ENCODE results near the gene PLA2G3. TPM values are rescaled to one million over a fixed set of nuclear protein-coding genes. Genes with fewer than 3 reads are reported as not detected.

The PLA2G3 gene
- total and polyA plus RNA-seq, 7 donors = not detected

GRCh38 chr22:31107178-31107893, 33.0 kb downstream of the PLA2G3 start, which contains the start of gene SELENOM:
TSS of gene SELENOM (minus strand) at chr22:31107568. CDS start at chr22:31107505, 63 bp downstream.
- 4 to 9% (median 4%) methylated on average over 44 to 67 of the region's 67 CpGs for WGBS, 3 donors
- intact Hi-C loops (cut with DNase I) = loop anchor here (5.0 to 10.0 kb wide), 3 partner anchors 40 to 167 kb away; no protein-coding TSS in a partner anchor

DNA sequence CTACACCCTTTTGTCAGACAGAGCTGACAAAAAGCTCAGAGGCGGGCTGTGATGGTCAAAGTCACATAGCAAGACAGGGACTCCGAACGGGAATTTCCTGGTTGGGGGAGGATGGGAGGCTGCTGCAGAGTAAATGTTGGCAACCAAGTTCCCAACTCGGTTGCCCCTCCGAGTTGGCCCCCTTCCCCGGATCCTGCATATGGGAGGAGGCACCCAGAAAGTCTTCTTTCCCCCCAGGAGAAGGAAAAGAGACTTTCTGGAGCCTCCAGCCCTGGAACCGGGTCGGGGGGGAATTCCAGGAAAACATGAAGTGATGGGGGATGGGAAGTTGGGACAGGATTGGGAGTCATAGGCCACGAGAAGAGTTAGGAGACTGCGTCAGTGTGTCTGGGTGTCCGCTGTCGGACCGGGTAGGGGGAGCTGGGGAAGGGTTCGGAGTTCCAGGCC, 33.6 kb downstream of the PLA2G3 start:
- DNase-seq = no peak
- Histone ChIP-seq H3K9me3 (no peaks in the 10 kb centered on the region), H3K36me3 (ENCODE audit: insufficient read depth in 1 of 2, low read depth in 1 of 2) (peaks cover 0 to 21% of the 10 kb centered on the region in 2 donors), H3K4me3 (peak overlapping the region; percentile 76), H3K27ac (peak overlapping the region; percentile 89), H3K4me1 (peaks cover 23% of the 10 kb centered on the region), H3K27me3 (ENCODE audit: insufficient read depth in 3 of 3, low read length in 2 of 3) (no peaks in the 10 kb centered on the region)
- intact Hi-C loops (cut with DNase I) = loop anchor here (5.0 to 10.0 kb wide), 3 partner anchors 41 to 168 kb away; no protein-coding TSS in a partner anchor
- TF ChIP-seq, protein P1, sequence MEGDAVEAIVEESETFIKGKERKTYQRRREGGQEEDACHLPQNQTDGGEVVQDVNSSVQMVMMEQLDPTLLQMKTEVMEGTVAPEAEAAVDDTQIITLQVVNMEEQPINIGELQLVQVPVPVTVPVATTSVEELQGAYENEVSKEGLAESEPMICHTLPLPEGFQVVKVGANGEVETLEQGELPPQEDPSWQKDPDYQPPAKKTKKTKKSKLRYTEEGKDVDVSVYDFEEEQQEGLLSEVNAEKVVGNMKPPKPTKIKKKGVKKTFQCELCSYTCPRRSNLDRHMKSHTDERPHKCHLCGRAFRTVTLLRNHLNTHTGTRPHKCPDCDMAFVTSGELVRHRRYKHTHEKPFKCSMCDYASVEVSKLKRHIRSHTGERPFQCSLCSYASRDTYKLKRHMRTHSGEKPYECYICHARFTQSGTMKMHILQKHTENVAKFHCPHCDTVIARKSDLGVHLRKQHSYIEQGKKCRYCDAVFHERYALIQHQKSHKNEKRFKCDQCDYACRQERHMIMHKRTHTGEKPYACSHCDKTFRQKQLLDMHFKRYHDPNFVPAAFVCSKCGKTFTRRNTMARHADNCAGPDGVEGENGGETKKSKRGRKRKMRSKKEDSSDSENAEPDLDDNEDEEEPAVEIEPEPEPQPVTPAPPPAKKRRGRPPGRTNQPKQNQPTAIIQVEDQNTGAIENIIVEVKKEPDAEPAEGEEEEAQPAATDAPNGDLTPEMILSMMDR (IDR thresholded peaks at IDR 0.05) = no peak
- 37 to 53% (median 44%) methylated on average over 14 of the region's 14 CpGs for WGBS, 3 donors
- ATAC-seq = peak; percentile 2 to 15 (median 8)

More at GRCh38 chr22:31107178-31107893, 33.0 kb downstream of the PLA2G3 start, which contains the start of gene SELENOM:
- Histone ChIP-seq H3K4me1 (peaks cover 17% of the 10 kb centered on the region), H3K4me3 (peak within 1 kb of the TSS; percentile 76), H3K36me3 (ENCODE audit: insufficient read depth in 1 of 2, low read depth in 1 of 2) (peaks cover 0 to 21% of the 10 kb centered on the region in 2 donors), H3K27me3 (ENCODE audit: insufficient read depth in 3 of 3, low read length in 2 of 3) (no peaks in the 10 kb centered on the region), H3K27ac (peak within 1 kb of the TSS; percentile 89), H3K9me3 (no peaks in the 10 kb centered on the region)
- DNase-seq (peak; percentile 97 to 99), ATAC-seq (peak; percentile 91 to 95 (median 92))
- TF ChIP-seq, protein P1 (IDR thresholded peaks at IDR 0.05) = peak; percentile 92

GRCh38 chr22:31106001-31106571, 34.2 kb downstream of the PLA2G3 start:
- Histone ChIP-seq H3K27ac (peak overlapping the region; percentile 89), H3K4me1 (peaks cover 29% of the 10 kb centered on the region), H3K27me3 (ENCODE audit: insufficient read depth in 3 of 3, low read length in 2 of 3) (no peaks in the 10 kb centered on the region), H3K36me3 (ENCODE audit: insufficient read depth in 1 of 2, low read depth in 1 of 2) (peaks cover 0 to 27% of the 10 kb centered on the region in 2 donors), H3K4me3 (peak overlapping the region; percentile 76), H3K9me3 (no peaks in the 10 kb centered on the region)
- ATAC-seq = no peak
- TF ChIP-seq, protein P1 (IDR thresholded peaks at IDR 0.05) = no peak
- intact Hi-C loops (cut with DNase I) = loop anchor here (5.0 to 10.0 kb wide), 3 partner anchors 41 to 169 kb away; no protein-coding TSS in a partner anchor
- DNase-seq = no peak
- WGBS, 3 donors = 40 to 57% (median 43%) methylated on average over 4 of the region's 4 CpGs

DNA sequence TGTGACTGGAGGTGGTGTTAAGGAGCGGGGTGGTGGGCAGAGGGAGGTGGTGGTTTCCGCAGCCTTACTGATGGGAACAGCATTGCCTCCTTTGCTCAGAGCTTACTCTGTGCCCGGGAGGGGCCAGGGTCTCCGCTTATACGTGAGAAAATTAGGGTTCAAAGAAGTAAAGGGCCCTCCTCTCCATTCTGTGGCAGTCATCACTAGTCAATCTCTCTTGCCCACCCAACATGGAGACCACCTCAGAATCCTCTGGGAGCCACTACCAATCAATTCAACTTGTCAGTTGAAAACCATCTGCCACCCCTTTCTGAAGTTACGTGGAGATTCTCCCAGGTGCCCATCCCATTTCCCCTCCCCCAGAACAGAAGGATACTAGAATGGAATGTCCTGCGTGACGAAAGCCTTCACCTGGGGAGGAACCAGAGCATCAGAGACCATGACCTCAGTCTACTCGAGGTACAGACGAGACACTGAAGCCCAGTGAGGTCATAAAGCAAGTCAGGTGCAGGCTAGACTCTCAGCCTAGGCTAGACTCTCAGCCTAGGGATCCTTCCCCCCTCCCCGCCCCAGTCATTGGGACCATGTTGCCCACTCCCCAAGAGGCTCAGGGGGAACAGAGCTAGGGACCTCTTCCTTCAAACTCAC, 34.9 kb downstream of the PLA2G3 start:
- H3K27me3 ChIP-seq (ENCODE audit: insufficient read depth in 3 of 3, low read length in 2 of 3) = no peaks in the 10 kb centered on the region
- H3K27ac ChIP-seq = peak overlapping the region; percentile 89
- intact Hi-C loops (cut with DNase I) = loop anchor here (5.0 to 10.0 kb wide), 3 partner anchors 42 to 169 kb away; no protein-coding TSS in a partner anchor
- ATAC-seq (no peak), DNase-seq (no peak)
- no peak overlapping the region for H3K4me3 ChIP-seq
- 67 to 79% (median 69%) methylated on average over 11 of the region's 11 CpGs for WGBS, 3 donors
- H3K4me1 ChIP-seq = peaks cover 32% of the 10 kb centered on the region
- H3K9me3 ChIP-seq = no peaks in the 10 kb centered on the region
- peaks cover 0 to 34% of the 10 kb centered on the region in 2 donors for H3K36me3 ChIP-seq (ENCODE audit: insufficient read depth in 1 of 2, low read depth in 1 of 2)
- TF ChIP-seq, protein P1 (IDR thresholded peaks at IDR 0.05) = no peak
